Sigmoid colon (tissue), 4 donors: ENCODE data around the gene KIF1A.

ENCODE experiments used
- POLR2A ChIP-seq, 2 donors: fragments of 450-650 bp; IDR thresholded peaks; one replicate each; pipeline ENCODE4 v1.6.1; 2016; ENCODE audit warnings: antibody characterized with exemption in 2 of 2, mild to moderate bottlenecking in 2 of 2, moderate library complexity in 2 of 2
- POLR2AphosphoS5 ChIP-seq, 4 donors: sonication (generic); formaldehyde crosslinking; IDR thresholded peaks; one replicate each; pipeline ENCODE4 v1.6.1; 2017; ENCODE audit warnings: antibody characterized with exemption in 4 of 4
- TF ChIP-seq, protein P1 (sequence below), 4 experiments: fragments of 450-650 bp in 3 of 4; fragments of 200-600 bp in 1 of 4; IDR thresholded peaks; one replicate each; pipeline ENCODE4 v1.5.1; 2016 to 2019; ENCODE audit warnings: antibody characterized with exemption in 4 of 4, mild to moderate bottlenecking in 3 of 4, moderate library complexity in 2 of 4

DNA sequence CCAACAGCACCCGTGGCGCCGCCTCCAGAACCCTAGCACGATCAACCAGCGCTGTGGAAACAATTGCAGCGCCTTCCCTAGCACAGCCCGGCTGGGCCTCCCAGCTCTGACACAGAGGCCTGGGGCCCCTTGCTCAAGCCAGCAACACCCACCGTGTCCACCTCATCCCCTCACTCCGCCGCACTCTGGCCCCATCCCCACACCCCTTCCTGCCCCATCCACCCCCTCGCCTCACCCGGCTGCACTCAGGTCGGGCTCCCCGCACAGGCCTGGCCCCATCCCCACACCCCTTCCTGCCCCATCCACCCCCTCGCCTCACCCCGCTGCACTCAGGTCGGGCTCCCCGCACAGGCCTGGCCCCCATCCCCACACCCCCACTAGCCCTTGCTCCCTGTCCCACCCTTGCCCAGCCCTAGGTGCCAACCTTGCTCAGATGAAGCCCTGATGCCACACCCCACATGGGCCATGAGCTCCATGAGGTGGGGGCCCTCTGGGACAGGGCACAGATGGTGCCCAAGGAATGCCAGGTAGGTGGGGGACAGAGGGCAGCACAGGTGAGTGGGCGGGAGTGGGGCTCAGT lies 28.7 kb downstream of the KIF1A start:
- no peak for TF ChIP-seq POLR2AphosphoS5 (IDR thresholded peaks at IDR 0.05)
- TF ChIP-seq, protein P1, sequence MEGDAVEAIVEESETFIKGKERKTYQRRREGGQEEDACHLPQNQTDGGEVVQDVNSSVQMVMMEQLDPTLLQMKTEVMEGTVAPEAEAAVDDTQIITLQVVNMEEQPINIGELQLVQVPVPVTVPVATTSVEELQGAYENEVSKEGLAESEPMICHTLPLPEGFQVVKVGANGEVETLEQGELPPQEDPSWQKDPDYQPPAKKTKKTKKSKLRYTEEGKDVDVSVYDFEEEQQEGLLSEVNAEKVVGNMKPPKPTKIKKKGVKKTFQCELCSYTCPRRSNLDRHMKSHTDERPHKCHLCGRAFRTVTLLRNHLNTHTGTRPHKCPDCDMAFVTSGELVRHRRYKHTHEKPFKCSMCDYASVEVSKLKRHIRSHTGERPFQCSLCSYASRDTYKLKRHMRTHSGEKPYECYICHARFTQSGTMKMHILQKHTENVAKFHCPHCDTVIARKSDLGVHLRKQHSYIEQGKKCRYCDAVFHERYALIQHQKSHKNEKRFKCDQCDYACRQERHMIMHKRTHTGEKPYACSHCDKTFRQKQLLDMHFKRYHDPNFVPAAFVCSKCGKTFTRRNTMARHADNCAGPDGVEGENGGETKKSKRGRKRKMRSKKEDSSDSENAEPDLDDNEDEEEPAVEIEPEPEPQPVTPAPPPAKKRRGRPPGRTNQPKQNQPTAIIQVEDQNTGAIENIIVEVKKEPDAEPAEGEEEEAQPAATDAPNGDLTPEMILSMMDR (IDR thresholded peaks at IDR 0.05) = no peak
- no peak for TF ChIP-seq POLR2A (IDR thresholded peaks at IDR 0.05)
